Left hindlimb (tissue), 1 donor: ENCODE results near the gene ANKHD1.

ENCODE experiments used
- DNase-seq: peaks from one replicate; pipeline ENCODE4 v3.0.0-alpha.2; 2018

The ANKHD1 gene, protein sequence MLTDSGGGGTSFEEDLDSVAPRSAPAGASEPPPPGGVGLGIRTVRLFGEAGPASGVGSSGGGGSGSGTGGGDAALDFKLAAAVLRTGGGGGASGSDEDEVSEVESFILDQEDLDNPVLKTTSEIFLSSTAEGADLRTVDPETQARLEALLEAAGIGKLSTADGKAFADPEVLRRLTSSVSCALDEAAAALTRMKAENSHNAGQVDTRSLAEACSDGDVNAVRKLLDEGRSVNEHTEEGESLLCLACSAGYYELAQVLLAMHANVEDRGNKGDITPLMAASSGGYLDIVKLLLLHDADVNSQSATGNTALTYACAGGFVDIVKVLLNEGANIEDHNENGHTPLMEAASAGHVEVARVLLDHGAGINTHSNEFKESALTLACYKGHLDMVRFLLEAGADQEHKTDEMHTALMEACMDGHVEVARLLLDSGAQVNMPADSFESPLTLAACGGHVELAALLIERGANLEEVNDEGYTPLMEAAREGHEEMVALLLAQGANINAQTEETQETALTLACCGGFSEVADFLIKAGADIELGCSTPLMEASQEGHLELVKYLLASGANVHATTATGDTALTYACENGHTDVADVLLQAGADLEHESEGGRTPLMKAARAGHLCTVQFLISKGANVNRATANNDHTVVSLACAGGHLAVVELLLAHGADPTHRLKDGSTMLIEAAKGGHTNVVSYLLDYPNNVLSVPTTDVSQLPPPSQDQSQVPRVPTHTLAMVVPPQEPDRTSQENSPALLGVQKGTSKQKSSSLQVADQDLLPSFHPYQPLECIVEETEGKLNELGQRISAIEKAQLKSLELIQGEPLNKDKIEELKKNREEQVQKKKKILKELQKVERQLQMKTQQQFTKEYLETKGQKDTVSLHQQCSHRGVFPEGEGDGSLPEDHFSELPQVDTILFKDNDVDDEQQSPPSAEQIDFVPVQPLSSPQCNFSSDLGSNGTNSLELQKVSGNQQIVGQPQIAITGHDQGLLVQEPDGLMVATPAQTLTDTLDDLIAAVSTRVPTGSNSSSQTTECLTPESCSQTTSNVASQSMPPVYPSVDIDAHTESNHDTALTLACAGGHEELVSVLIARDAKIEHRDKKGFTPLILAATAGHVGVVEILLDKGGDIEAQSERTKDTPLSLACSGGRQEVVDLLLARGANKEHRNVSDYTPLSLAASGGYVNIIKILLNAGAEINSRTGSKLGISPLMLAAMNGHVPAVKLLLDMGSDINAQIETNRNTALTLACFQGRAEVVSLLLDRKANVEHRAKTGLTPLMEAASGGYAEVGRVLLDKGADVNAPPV (N-terminal part only)

DNA sequence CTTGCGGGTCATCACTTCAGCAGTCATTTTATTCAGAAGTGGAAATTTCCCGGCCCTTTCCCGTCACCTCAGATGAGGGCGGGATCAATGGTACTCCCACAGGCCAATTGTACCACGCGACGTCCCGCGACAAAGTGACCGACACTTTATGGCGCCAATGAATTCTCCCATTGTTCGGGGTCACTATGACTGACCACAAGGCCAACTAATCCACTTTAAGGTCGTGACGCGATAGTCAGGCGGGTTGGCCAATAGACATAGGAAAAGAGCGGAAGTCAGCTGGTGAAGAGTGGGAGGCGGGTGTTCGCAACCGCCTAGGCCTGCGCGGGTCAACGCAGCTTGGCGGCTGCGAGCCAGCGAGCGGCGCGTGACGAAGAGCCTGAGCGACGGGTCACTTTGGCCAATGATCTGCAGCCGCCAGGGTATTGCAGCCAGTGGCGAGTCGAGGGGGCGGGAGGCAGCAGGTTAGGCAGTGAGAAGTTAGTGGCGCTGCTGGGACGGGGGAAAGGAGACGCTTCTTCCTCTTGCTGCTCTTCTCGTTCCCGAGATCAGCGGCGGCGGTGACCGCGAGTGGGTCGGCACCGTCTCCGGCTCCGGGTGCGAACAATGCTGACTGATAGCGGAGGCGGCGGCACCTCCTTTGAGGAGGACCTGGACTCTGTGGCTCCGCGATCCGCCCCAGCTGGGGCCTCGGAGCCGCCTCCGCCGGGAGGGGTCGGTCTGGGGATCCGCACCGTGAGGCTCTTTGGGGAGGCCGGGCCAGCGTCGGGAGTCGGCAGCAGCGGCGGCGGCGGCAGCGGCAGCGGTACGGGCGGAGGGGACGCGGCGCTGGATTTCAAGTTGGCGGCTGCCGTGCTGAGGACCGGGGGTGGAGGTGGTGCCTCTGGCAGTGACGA, at the start of gene ANKHD1:
TSS of gene ANKHD1 (plus strand) at position 472 of the 896 bp plus-strand sequence. CDS start at position 607, 135 bp downstream.
- peak; percentile 99 for DNase-seq

DNA sequence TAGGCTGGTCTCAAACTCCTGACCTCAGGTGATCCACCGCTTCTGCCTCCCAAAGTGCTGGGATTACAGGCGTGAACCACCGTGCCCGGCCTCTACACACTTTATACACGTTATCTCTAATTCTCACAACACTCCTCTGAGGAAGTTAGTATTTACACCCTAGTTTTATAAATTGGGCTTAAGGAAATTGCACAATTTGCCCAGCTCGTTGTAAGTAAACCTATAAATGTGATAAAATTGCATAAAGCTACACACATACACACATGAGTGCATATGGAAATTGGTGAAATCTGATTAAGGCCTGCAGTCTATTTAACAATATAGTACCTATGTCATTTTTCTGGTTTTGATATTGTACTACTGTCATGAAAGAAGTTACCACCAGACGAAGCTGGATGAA, 46.1 kb upstream of the ANKHD1 start:
- DNase-seq, result no peak

DNA sequence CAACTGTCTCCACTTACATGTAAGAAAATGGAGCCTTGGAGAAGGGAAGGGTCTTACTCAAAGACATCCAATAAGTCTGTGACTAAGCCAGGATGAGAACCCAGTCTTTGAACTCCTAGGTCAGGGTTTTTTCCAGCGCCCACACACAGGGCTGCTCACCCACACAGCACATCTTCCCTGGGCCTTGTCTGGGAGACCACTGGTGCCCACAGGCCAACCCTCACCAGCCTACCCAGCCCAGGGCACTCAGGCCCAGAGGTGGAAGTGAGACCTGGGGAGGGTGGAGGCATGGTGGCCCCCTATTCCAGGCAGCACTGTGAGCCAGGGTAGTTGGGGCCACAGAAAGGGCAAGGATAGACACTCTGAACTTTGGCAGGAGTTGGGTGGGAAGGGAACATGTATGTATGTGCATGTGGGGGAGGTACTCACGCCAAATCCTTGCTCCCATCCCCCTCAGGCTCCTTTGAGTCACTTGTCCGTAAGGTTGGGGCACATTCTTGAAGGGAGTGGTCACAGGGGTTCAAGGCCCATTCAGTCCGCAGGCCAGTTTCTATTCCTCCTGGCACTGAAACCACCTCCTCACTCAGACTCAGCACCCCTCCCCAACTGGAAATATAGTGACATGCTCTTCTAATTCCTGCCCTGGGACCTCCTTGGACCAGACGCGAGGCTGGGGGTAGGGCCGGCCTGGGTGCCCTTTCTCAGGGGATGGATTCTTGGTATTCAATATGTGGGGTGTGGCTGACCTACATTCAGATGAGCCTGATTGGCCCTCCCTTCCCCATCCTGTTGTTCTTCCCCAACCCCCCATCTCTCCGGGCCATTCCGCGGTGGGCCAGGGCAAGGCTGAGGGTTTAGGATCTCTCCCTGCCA, 44.5 kb upstream of the ANKHD1 start:
- no peak for DNase-seq

DNA sequence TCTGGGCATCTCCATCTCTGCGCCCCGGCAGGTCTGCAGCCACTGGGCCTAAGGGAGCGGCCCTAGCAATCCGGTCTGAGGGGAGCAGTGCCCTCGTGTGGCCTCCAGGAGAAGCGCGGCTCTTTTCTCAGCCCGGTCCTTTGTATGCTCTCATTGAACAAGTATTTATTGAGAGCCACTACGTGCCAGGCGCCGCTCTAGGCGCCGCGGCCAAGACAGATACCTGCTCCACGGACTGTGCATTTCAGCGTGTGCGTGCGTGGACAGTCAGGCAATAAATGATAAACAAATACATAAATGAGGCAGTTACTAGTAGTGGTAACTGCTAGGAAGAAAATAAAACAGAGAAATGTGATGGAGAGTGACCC, 43.9 kb upstream of the ANKHD1 start:
- peak; percentile 84 for DNase-seq

DNA sequence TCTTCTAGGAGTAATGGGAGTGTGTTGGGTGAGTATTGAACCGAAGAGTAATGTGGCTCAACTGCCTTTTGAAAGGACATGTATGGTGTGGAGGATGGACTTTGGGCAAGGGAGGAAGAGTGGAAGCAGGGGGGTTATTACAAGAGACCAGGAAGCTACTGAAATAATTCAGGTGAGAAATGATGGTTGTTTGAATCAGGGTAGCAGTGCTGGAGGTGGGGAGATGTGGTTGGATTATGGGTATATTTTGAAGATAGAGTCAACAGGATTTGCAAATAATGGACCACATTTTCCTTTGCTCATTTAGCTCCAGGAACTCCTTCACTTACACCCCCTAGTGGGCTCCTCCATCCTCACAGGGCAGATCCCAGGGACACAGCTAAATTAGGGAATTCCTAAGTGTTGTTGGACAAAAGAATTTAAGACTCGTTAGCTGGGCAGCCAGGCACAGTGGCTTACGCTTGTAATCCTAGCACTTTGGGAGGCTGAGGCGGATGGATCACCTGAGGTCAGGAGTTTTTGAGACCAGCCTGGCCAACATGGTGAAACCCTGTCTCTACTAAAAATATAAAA, 42.8 kb upstream of the ANKHD1 start:
- no peak for DNase-seq

DNA sequence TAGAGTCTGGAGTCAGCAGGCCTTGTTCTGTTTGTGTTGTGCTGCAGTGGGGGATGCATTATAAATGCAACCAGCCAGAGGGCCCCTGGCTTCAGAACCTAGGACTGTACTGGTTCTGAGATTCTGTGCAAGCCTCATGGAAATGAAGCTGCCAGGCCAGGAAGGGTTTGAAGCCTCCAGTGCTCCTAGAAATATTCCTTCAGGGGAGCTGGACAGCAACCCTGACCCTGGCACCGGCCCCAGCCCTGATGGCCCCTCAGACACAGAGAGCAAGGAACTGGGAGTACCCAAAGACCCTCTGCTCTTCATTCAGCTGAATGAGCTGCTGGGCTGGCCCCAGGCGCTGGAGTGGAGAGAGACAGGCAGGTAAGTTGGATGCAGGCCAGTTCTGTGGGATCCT, 41.5 kb upstream of the ANKHD1 start, which contains the start of gene SLC4A9:
TSS of gene SLC4A9 (plus strand) at position 94 of the 400 bp plus-strand sequence. CDS start at position 137, 43 bp downstream.
- DNase-seq, result no peak

DNA sequence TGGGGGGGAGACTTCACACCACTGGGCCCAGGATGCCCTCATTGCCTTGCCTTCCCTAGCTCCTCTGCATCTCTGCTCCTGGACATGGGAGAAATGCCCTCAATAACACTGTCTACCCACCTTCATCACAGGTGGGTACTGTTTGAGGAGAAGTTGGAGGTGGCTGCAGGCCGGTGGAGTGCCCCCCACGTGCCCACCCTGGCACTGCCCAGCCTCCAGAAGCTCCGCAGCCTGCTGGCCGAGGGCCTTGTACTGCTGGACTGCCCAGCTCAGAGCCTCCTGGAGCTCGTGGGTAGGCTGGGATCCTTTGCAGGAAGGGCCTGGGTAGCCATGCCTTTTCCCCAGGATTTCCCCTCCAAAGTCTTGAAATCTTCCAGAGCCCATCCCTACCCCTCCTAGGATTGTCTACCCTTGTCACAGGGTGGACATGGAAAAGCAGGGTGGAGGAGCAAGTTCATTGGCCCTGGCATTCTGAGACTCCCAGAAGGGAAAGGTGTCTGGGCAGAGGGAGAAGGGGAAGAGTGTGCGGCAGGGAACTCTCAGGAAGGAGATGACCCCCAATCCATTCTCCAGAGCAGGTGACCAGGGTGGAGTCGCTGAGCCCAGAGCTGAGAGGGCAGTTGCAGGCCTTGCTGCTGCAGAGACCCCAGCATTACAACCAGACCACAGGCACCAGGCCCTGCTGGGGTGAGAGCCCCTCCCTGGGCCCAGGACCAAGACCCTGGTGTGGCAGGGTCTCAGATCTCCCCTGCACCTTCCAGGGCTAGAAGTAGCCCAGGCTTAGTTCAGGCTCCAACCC, 40.8 kb upstream of the ANKHD1 start:
- no peak for DNase-seq

DNA sequence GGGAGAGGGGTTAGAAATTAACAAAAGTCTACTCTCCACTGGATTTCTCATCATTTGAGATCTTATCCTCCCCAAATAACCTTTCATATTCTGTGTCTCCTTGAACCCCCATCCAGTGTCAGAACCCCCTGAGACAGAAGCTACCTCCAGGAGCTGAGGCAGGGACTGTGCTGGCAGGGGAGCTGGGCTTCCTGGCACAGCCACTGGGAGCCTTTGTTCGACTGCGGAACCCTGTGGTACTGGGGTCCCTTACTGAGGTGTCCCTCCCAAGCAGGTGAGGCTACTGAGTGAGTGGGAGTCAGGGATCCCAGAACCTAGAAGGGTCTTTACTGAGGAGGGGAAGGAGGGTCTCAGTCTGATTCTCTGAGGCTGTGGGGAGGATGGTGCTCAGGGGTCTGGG, 39.7 kb upstream of the ANKHD1 start:
- no peak for DNase-seq

DNA sequence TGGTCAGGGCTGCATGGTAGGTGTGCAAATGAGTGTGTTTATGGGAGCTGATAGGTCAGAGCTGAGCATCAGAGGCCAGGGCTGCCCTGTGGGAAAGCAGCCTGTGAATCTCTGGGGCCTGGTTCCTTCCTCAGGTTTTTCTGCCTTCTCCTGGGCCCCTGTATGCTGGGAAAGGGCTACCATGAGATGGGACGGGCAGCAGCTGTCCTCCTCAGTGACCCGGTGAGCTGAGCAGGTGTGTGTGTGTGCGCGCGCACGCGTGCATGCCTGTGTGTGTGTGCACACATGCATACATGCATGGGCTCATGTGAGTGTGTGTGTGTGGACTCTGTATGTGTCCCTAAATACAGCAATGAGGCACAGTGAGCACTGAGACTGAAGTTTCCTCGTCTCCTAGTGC, 39.3 kb upstream of the ANKHD1 start:
- no peak for DNase-seq

DNA sequence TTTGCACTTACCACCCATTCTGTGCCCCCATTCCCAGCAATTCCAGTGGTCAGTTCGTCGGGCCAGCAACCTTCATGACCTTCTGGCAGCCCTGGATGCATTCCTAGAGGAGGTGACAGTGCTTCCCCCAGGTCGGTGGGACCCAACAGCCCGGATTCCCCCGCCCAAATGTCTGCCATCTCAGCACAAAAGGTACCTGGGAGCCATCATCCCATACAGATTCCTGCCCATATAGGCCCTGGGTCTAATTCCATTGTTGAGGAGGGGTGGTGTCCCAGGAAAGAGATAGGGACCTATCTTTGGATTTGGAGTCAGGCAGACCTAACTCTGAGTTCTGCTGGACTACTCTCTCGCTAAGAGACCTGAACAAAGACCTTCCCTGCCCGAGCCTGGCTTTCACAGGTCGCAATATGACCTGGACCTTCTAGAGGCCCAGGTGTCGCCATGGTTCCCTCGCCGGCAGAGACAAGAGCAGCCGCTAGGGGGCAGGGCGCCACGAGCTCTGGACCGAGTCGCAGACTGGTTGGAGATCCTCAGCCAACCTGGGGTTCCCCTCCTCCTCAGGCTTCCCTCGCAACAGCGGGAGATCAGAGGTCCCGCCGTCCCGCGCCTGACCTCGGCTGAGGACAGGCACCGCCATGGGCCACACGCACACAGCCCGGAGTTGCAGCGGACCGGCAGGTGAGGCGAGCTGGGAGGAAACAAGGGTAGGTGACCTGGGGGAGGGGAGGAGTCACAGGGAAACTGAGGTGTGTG, 38.6 kb upstream of the ANKHD1 start:
- DNase-seq, result peak; percentile 54

DNA sequence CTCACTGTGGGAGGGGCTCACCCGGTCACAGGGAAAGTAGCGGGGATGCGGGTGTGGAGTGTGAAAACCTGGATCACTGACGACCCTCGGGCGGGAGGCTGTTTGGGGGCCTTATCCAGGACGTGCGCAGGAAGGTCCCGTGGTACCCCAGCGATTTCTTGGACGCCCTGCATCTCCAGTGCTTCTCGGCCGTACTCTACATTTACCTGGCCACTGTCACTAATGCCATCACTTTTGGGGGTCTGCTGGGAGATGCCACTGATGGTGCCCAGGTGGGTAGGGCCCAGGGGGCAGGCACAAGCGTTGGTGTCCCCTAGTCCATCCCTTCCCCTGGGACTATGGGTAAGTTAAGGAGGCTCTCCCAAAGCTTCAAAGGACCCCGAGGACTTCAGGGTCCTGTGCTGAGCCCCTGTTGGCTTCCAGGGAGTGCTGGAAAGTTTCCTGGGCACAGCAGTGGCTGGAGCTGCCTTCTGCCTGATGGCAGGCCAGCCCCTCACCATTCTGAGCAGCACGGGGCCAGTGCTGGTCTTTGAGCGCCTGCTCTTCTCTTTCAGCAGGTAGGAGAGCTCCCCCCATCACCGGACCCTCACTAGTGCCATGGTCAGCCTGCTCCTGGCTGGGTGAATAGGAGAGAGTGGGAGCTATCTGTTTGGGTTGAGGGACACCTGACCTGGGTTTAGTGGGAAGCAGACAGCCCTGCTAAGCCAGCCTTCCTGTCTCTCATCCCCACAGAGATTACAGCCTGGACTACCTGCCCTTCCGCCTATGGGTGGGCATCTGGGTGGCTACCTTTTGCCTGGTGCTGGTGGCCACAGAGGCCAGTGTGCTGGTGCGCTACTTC, 37.8 kb upstream of the ANKHD1 start:
- DNase-seq, result no peak

DNA sequence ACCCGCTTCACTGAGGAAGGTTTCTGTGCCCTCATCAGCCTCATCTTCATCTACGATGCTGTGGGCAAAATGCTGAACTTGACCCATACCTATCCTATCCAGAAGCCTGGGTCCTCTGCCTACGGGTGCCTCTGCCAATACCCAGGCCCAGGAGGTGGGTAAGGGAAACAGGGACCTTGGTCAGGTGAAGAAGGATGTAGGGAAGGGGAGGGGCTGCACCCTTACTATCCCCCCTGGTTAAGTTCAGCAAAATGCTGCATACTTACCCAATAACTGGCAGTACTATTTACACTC, 37.2 kb upstream of the ANKHD1 start:
- DNase-seq, result no peak

DNA sequence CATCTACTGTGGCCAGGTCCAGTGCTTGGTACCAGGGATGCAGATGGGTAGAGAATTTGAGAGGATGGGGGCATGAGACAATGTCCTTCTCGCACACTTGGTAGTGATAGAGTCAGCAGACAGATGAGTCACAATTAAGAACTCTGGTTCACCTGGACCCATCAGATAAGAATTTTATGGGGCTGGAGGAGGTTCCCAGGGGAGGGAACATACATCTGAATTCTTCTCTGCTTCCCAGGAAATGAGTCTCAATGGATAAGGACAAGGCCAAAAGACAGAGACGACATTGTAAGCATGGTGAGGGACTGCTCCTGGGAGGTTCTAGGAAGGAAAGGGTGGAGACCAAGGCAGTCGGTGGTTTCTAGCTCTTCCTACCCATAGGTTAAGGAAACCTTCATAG, 36.4 kb upstream of the ANKHD1 start:
- DNase-seq, result no peak

DNA sequence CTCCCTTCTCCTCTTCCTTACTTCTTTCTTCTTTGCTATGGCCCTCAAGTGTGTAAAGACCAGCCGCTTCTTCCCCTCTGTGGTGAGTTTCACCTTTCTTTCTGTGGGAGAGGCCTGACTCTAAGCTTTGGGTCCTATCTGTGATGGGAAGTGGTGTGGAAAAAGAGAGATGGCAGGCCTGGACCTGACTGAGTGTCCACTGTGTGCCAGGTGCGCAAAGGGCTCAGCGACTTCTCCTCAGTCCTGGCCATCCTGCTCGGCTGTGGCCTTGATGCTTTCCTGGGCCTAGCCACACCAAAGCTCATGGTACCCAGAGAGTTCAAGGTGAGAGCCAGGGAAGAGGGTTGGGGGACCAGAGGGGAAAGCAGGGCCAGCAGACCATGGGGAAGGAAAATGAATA, 35.7 kb upstream of the ANKHD1 start:
- DNase-seq, result no peak

DNA sequence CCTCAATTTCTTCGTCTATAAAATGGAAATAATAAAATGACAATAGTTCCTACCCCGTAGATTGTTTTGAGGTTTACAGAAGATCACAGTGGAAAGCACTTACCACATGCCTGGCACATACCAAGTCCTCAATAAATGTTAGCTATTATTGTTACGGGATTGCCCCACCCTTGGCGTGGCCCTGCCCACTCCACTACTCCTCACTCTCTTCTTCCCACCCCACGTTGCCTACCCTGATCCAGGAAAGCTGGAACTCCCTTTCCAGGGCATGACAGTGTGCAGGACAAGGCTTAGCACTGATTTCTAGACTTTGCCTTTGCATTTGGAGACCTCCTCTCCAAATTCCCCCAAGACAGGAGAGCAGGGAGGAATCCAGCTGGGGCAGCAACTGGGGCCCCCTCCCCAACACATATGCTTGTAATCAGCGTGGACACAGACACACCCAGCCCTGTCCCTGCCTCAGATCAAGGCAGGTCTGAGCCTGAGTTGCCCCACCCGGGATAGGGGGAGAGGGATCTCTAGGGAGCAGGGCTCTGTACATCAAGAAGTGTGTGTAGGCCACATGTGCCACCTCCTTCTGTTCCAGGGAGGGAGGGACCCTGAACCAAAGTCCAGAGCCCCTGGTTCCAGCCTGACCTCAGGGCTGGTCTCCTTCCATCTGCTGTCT, 34.9 kb upstream of the ANKHD1 start:
- no peak for DNase-seq

DNA sequence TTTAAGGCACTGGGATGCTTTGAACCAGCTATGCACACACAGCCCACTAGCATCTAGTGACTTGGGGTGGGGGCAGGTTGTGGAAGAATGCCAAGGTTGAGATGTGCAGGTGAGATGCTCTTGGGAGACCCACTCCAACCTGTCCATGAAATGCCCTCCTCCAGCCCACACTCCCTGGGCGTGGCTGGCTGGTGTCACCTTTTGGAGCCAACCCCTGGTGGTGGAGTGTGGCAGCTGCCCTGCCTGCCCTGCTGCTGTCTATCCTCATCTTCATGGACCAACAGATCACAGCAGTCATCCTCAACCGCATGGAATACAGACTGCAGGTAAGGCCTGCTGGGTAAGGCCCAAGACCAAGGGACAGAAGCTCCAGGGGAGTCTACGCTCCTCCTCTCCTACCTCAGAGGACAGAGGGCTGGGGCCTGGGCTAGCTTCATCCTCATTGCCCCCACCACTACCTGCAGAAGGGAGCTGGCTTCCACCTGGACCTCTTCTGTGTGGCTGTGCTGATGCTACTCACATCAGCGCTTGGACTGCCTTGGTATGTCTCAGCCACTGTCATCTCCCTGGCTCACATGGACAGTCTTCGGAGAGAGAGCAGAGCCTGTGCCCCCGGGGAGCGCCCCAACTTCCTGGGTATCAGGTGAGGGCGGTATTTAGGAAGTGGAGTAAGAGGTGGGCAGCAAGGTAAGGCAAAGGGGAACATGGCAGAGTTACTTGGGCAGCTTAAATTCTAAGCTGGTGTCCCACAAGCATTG, 34.2 kb upstream of the ANKHD1 start:
- DNase-seq, result no peak
